ENCODE data around the gene GABBR2. TPM values are rescaled to one million over a fixed set of nuclear protein-coding genes. Genes with fewer than 3 reads are reported as not detected.
"Not testable (repeated sequence)": the region's sequence is repeated elsewhere in the genome, so short reads cannot be mapped to it uniquely, and the experiment has no call there.

GABBR2 gene
- total and polyA plus RNA-seq, 8 donors = 0.41 to 2.3 (median 0.79) TPM

- no peaks in the 10 kb centered on the region for H3K27me3 ChIP-seq
- no peaks in the 10 kb centered on the region for H3K36me3 ChIP-seq
- no peaks in the 10 kb centered on the region for H3K9me3 ChIP-seq
- no peak overlapping the region for H3K4me3 ChIP-seq
- DNase-seq = no peak
- ATAC-seq = no peak
- H3K4me1 ChIP-seq = no peaks in the 10 kb centered on the region
- H3K27ac ChIP-seq = no peak overlapping the region
- intact Hi-C loops (cut with DNase I) = no loop called here
- no peak for TF ChIP-seq CTCF (IDR thresholded peaks at IDR 0.05)
These were observed 192.4 kb downstream of the GABBR2 start for GRCh38 chr9:98516205-98516896.

- ATAC-seq = no peak
- H3K4me1 ChIP-seq = no peaks in the 10 kb centered on the region
- DNase-seq = no peak
- TF ChIP-seq CTCF (IDR thresholded peaks at IDR 0.05) = no peak
- no peaks in the 10 kb centered on the region for H3K36me3 ChIP-seq
- no peaks in the 10 kb centered on the region for H3K9me3 ChIP-seq
- no peaks in the 10 kb centered on the region for H3K27me3 ChIP-seq
- H3K4me3 ChIP-seq = no peak overlapping the region
- no peak overlapping the region for H3K27ac ChIP-seq
- intact Hi-C loops (cut with DNase I) = no loop called here
These were observed 193.1 kb downstream of the GABBR2 start for GRCh38 chr9:98515506-98516204.

GRCh38 chr9:98514841-98515240 lies 193.9 kb downstream of the GABBR2 start:
- Histone ChIP-seq H3K4me1 (no peaks in the 10 kb centered on the region), H3K27me3 (no peaks in the 10 kb centered on the region), H3K36me3 (no peaks in the 10 kb centered on the region), H3K27ac (no peak overlapping the region), H3K4me3 (no peak overlapping the region), H3K9me3 (no peaks in the 10 kb centered on the region)
- no peak for ATAC-seq
- no peak for DNase-seq
- intact Hi-C loops (cut with DNase I) = no loop called here
- no peak for TF ChIP-seq CTCF (IDR thresholded peaks at IDR 0.05)

GRCh38 chr9:98508217-98508919 lies 200.4 kb downstream of the GABBR2 start:
- H3K4me3 ChIP-seq; DNase-seq; H3K9me3 ChIP-seq; intact Hi-C loops (cut with DNase I); ATAC-seq; H3K36me3 ChIP-seq; H3K4me1 ChIP-seq; H3K27ac ChIP-seq; H3K27me3 ChIP-seq: not testable (repeated sequence)

GRCh38 chr9:98506422-98507054 lies 202.2 kb downstream of the GABBR2 start:
- DNase-seq = no peak
- H3K9me3 ChIP-seq = no peaks in the 10 kb centered on the region
- ATAC-seq = no peak
- no peak overlapping the region for H3K27ac ChIP-seq
- no peaks in the 10 kb centered on the region for H3K36me3 ChIP-seq
- intact Hi-C loops (cut with DNase I) = no loop called here
- no peak overlapping the region for H3K4me3 ChIP-seq
- no peaks in the 10 kb centered on the region for H3K27me3 ChIP-seq
- H3K4me1 ChIP-seq = no peaks in the 10 kb centered on the region
- no peak for TF ChIP-seq CTCF (IDR thresholded peaks at IDR 0.05)

Data from left lung (tissue), 10 donors.